ENCODE data around the gene RAPGEF2. TPM values are rescaled to one million over a fixed set of nuclear protein-coding genes. Genes with fewer than 3 reads are reported as not detected.

RAPGEF2 gene
- total RNA-seq, 4 donors from 2014 or later: 14.1 to 30.5 (median 21.4) TPM

- TF ChIP-seq POLR2A (IDR thresholded peaks at IDR 0.05) (no peak), CTCF (IDR thresholded peaks at IDR 0.05) (no peak)
- Histone ChIP-seq H3K4me1 (peaks cover 0 to 41% (median 6%) of the 10 kb centered on the region in 3 donors), H3K4me3 (no peak overlapping the region), H3K9me3 (no peaks in the 10 kb centered on the region), H3K27me3 (no peaks in the 10 kb centered on the region), H3K27ac (no peak overlapping the region), H3K36me3 (no peaks in the 10 kb centered on the region)
- intact Hi-C loops (cut with DNase I): loop anchor here (10.0 kb wide), 1 partner anchor 238 kb away; no protein-coding TSS in a partner anchor
- 37 to 44% methylated on average over 4 of the region's 4 CpGs for whole genome bisulfite sequencing, 2 donors
- DNase-seq: no peak
These were observed 103.6 kb downstream of the RAPGEF2 start for GRCh38 chr4:159206427-159206871.

GRCh38 chr4:159209249-159209648, 106.4 kb downstream of the RAPGEF2 start:
- Histone ChIP-seq H3K4me1 (peaks cover 0 to 16% (median 3%) of the 10 kb centered on the region in 3 donors), H3K36me3 (no peaks in the 10 kb centered on the region), H3K27ac (no peak overlapping the region), H3K27me3 (no peaks in the 10 kb centered on the region), H3K4me3 (no peak overlapping the region), H3K9me3 (no peaks in the 10 kb centered on the region)
- TF ChIP-seq CTCF (IDR thresholded peaks at IDR 0.05) (no peak), POLR2A (IDR thresholded peaks at IDR 0.05) (no peak)
- intact Hi-C loops (cut with DNase I): loop anchor here (10.0 kb wide), 1 partner anchor 236 kb away; no protein-coding TSS in a partner anchor
- no peak for DNase-seq
- 87 to 94% methylated on average over 4 of the region's 4 CpGs for WGBS, 2 donors

GRCh38 chr4:159210975-159211374, 108.1 kb downstream of the RAPGEF2 start:
- 96% methylated on average over 3 of the region's 3 CpGs for WGBS, 2 donors
- H3K9me3 ChIP-seq: no peaks in the 10 kb centered on the region
- no peaks in the 10 kb centered on the region for H3K36me3 ChIP-seq
- H3K27ac ChIP-seq: no peak overlapping the region
- peaks cover 0 to 12% (median 3%) of the 10 kb centered on the region in 3 donors for H3K4me1 ChIP-seq
- intact Hi-C loops (cut with DNase I): no loop called here
- H3K27me3 ChIP-seq: no peaks in the 10 kb centered on the region
- DNase-seq: no peak
- TF ChIP-seq POLR2A (IDR thresholded peaks at IDR 0.05): no peak
- TF ChIP-seq CTCF (IDR thresholded peaks at IDR 0.05): no peak
- H3K4me3 ChIP-seq: no peak overlapping the region

DNA sequence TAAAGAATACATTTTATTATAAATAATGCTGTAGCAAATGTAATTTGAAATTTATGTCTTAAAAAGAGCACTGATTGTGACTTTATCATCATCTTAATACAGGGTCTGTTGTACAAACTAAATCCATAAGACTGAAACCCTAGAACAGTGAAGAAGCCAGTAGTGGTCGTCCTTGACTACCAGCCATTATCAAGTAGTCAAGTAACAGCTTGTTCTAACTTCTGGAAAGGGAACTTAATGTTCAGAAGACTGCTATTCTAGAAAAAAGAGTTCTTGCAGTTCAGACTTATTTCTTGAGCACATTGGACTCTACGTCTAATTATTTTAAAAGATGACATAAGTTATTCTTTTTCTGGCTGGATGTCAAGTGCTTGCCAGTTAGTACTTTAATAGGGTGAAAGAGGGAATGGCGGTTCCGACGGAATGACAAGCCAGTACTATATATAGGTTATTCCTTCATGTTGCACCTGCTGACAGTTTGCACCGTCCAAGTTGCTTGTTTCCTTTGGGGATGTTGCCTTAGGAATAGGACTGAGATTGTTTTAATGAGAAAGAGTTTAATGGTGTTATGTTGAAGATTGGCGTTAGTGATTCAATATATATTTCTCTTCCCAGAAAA, 109.9 kb downstream of the RAPGEF2 start:
- TF ChIP-seq CTCF (IDR thresholded peaks at IDR 0.05) (no peak), POLR2A (IDR thresholded peaks at IDR 0.05) (no peak)
- intact Hi-C loops (cut with DNase I): no loop called here

GRCh38 chr4:159216834-159217233, 114.0 kb downstream of the RAPGEF2 start:
- no peaks in the 10 kb centered on the region for H3K9me3 ChIP-seq
- intact Hi-C loops (cut with DNase I): no loop called here
- WGBS, 2 donors: 89 to 91% methylated on average over 5 of the region's 5 CpGs
- DNase-seq: no peak
- no peaks in the 10 kb centered on the region for H3K36me3 ChIP-seq
- H3K27ac ChIP-seq: no peak overlapping the region
- no peaks in the 10 kb centered on the region for H3K27me3 ChIP-seq
- H3K4me1 ChIP-seq: no peaks in the 10 kb centered on the region
- TF ChIP-seq CTCF (IDR thresholded peaks at IDR 0.05) (no peak), POLR2A (IDR thresholded peaks at IDR 0.05) (no peak)
- H3K4me3 ChIP-seq: no peak overlapping the region

More for the DNA sequence above, 109.9 kb downstream of the RAPGEF2 start:
- Histone ChIP-seq H3K36me3 (no peaks in the 10 kb centered on the region), H3K4me3 (no peak overlapping the region), H3K27ac (no peak overlapping the region), H3K9me3 (no peaks in the 10 kb centered on the region), H3K4me1 (no peaks in the 10 kb centered on the region), H3K27me3 (no peaks in the 10 kb centered on the region)
- no peak for DNase-seq
- WGBS, 2 donors: 73 to 79% methylated on average over 7 of the region's 7 CpGs
